Measurements from ENCODE around the gene ANKRD36C.
"Not testable (repeated sequence)": the region's sequence is repeated elsewhere in the genome, so short reads cannot be mapped to it uniquely, and the experiment has no call there.

- TF ChIP-seq CTCF, EP300 (IDR thresholded peaks at IDR 0.05): not testable (repeated sequence)
Observed at GRCh38 chr2:96016321-96016720, 24.7 kb upstream of the ANKRD36C start.
